ENCODE data around the gene DCLRE1A.

DNA sequence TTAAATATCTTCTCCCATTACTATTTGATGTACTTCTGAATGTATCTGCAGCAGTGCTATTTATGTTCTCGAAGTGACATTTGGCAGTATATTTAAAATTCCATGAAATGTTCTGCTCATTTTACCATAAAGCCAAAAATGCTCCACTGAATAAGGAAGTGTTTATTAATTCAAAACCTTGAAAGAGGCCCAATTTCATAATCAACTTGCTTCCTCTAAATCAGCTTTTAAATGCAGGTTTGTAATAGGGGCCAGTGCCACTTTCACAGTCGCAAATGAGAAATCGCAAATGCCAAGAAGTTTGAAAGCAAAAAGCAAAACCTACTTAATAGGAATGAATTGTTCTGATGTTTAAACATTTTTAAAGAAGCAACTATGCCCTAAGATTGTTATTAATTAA lies 12.0 kb upstream of the DCLRE1A start:
- TF ChIP-seq, protein P1, sequence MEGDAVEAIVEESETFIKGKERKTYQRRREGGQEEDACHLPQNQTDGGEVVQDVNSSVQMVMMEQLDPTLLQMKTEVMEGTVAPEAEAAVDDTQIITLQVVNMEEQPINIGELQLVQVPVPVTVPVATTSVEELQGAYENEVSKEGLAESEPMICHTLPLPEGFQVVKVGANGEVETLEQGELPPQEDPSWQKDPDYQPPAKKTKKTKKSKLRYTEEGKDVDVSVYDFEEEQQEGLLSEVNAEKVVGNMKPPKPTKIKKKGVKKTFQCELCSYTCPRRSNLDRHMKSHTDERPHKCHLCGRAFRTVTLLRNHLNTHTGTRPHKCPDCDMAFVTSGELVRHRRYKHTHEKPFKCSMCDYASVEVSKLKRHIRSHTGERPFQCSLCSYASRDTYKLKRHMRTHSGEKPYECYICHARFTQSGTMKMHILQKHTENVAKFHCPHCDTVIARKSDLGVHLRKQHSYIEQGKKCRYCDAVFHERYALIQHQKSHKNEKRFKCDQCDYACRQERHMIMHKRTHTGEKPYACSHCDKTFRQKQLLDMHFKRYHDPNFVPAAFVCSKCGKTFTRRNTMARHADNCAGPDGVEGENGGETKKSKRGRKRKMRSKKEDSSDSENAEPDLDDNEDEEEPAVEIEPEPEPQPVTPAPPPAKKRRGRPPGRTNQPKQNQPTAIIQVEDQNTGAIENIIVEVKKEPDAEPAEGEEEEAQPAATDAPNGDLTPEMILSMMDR (IDR thresholded peaks at IDR 0.05): no peak
- TF ChIP-seq, protein P2, sequence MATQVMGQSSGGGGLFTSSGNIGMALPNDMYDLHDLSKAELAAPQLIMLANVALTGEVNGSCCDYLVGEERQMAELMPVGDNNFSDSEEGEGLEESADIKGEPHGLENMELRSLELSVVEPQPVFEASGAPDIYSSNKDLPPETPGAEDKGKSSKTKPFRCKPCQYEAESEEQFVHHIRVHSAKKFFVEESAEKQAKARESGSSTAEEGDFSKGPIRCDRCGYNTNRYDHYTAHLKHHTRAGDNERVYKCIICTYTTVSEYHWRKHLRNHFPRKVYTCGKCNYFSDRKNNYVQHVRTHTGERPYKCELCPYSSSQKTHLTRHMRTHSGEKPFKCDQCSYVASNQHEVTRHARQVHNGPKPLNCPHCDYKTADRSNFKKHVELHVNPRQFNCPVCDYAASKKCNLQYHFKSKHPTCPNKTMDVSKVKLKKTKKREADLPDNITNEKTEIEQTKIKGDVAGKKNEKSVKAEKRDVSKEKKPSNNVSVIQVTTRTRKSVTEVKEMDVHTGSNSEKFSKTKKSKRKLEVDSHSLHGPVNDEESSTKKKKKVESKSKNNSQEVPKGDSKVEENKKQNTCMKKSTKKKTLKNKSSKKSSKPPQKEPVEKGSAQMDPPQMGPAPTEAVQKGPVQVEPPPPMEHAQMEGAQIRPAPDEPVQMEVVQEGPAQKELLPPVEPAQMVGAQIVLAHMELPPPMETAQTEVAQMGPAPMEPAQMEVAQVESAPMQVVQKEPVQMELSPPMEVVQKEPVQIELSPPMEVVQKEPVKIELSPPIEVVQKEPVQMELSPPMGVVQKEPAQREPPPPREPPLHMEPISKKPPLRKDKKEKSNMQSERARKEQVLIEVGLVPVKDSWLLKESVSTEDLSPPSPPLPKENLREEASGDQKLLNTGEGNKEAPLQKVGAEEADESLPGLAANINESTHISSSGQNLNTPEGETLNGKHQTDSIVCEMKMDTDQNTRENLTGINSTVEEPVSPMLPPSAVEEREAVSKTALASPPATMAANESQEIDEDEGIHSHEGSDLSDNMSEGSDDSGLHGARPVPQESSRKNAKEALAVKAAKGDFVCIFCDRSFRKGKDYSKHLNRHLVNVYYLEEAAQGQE (IDR thresholded peaks at IDR 0.05; ENCODE audit: insufficient read depth in 1 of 2, low read depth in 2 of 2, low read length in 1 of 2): no peak
- no peak for TF ChIP-seq POLR2AphosphoS5 (IDR thresholded peaks at IDR 0.05; ENCODE audit: low read depth, low read length)
- no peak for TF ChIP-seq SIN3A (IDR thresholded peaks at IDR 0.05; ENCODE audit: borderline replicate concordance, insufficient read depth, low read depth, low read length)

Data from Panc1 (cell line).